Measurements from ENCODE around the gene FBXL22. TPM values are rescaled to one million over a fixed set of nuclear protein-coding genes. Genes with fewer than 3 reads are reported as not detected.
A peak's percentile ranks its signal among the peaks of the same experiment; 100 is the strongest.

The FBXL22 gene
- total RNA-seq, 1 donor, result 0.54 TPM

GRCh38 chr15:63598473-63599400, 1.6 kb downstream of the FBXL22 start:
- TF ChIP-seq CTCF (IDR thresholded peaks at IDR 0.05; ENCODE audit: insufficient read depth, low read length), result no peak
- no peak overlapping the region for H3K4me3 ChIP-seq (ENCODE audit: low read depth, low read length)
- no peak for DNase-seq (ENCODE audit: low read depth)

- peak overlapping the region; percentile 80 for H3K4me3 ChIP-seq (ENCODE audit: low read depth, low read length)
- DNase-seq (ENCODE audit: low read depth), result peak; percentile 16
- TF ChIP-seq CTCF (IDR thresholded peaks at IDR 0.05; ENCODE audit: insufficient read depth, low read length), result peak; percentile 51
Observed at GRCh38 chr15:63599401-63600000, 2.3 kb downstream of the FBXL22 start.

- DNase-seq (ENCODE audit: low read depth), result peak; percentile 15
- TF ChIP-seq CTCF (IDR thresholded peaks at IDR 0.05; ENCODE audit: insufficient read depth, low read length), result no peak
- peak overlapping the region; percentile 80 for H3K4me3 ChIP-seq (ENCODE audit: low read depth, low read length)
Observed at GRCh38 chr15:63600001-63600615, 2.9 kb downstream of the FBXL22 start.

GRCh38 chr15:63600616-63601025, 3.4 kb downstream of the FBXL22 start:
- peak overlapping the region; percentile 80 for H3K4me3 ChIP-seq (ENCODE audit: low read depth, low read length)
- DNase-seq (ENCODE audit: low read depth), result peak; percentile 89
- no peak for TF ChIP-seq CTCF (IDR thresholded peaks at IDR 0.05; ENCODE audit: insufficient read depth, low read length)

GRCh38 chr15:63601026-63601703, 4.0 kb downstream of the FBXL22 start:
- TF ChIP-seq CTCF (IDR thresholded peaks at IDR 0.05; ENCODE audit: insufficient read depth, low read length), result no peak
- H3K4me3 ChIP-seq (ENCODE audit: low read depth, low read length), result peak overlapping the region; percentile 80
- peak; percentile 35 for DNase-seq (ENCODE audit: low read depth)

GRCh38 chr15:63601704-63602185, 4.6 kb downstream of the FBXL22 start:
- DNase-seq (ENCODE audit: low read depth), result no peak
- no peak for TF ChIP-seq CTCF (IDR thresholded peaks at IDR 0.05; ENCODE audit: insufficient read depth, low read length)

More at GRCh38 chr15:63601704-63602185, 4.6 kb downstream of the FBXL22 start:
- H3K4me3 ChIP-seq (ENCODE audit: low read depth, low read length), result peak overlapping the region; percentile 80

All from fibroblast of the aortic adventitia (primary cell).